Umbilical cord (tissue), 2 donors: Measurements from ENCODE around the gene SMIM23. TPM values are rescaled to one million over a fixed set of nuclear protein-coding genes. Genes with fewer than 3 reads are reported as not detected.

ENCODE experiments used
- DNase-seq: peaks from one replicate; pipeline ENCODE4 v3.0.0-alpha.2; 2015; ENCODE audit warnings: low spot score
- total RNA-seq: library from RNA; depleted of rRNA; stranded (reverse); fragments of >200 nt; gene quantifications from one replicate; pipeline ENCODE4 v1.2.3, GENCODE V29; 2014; ENCODE audit warnings: low replicate concordance; ENCODE audit not compliant: insufficient read depth

The SMIM23 gene
- total RNA-seq, 1 donor from 2014 or later = 5.5 TPM

DNA sequence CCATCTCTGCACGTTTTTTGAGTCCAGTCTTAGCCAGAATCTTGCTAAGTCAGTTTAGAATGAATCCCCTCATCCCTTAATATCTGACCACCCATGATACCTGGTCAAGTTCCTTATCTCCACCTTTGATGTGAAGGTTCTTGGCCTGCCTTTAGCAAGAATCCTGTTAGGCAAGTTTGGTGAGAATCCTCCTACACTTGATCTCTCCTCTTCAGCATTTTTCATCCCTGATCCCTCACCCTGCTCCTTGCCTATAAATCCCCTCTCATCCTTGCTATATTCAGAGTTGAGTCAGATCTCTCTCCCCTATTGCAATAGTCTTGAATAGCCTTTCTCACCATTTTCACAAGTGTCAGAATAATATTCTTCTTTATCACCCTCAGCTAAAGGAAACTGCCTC, 31.0 kb downstream of the SMIM23 start:
- no peak for DNase-seq

DNA sequence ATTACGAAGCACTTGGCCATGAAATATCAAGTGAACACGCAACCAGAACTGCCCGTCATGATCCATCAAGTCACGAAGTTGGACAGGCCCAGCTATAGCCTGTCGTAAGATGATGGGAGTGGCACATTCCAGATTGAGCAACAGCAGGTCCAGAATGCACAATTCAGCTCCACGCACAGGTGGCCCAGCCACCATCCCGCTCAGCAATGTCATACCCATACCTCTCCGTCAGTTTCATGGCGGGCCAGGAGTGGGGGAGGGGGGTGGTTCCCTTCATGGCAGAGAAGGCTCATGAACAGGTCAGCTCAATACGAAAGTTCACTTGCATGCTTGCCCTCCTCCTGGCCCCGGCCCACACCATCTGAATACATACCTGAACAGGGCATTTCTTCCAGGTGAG, 34.9 kb downstream of the SMIM23 start:
- no peak for DNase-seq

DNA sequence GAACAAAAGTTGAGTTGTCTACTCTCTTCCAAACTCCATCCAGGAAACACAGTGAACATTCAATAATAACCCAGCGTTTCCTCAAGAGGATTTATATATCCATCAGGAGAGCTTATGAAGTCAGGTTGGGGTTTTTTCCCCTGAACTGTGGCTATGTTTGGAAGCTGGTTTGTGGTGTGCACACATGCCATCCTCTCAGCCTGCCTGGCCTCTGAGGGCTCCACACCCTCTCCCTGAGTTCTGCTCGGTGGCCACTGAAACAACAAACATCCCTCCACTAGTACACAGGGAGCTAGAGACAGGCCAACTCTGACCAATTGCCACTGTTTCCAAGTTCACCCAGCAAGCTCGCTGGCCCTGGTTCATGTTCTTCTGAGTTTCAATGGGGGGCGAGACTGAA, 35.7 kb downstream of the SMIM23 start:
- no peak for DNase-seq

DNA sequence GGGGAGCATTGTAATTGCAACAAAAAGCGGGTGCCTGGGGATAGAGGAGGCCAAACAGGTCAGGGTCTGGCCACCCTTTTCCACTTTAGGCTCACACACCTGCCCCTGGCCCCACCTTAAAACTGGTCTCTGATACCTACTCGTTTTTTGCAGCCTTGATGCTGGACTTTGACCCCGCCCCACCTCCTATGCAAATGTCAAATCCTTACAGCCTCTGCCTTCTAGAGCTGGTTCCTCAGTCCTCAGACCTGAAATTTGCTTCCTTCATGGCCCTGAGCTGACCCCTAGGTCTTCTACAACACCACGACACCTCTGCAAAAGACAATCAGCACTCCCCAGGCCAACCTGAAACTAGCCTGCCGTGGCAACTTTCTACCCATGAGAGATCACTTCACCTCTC, 37.7 kb downstream of the SMIM23 start:
- no peak for DNase-seq

DNA sequence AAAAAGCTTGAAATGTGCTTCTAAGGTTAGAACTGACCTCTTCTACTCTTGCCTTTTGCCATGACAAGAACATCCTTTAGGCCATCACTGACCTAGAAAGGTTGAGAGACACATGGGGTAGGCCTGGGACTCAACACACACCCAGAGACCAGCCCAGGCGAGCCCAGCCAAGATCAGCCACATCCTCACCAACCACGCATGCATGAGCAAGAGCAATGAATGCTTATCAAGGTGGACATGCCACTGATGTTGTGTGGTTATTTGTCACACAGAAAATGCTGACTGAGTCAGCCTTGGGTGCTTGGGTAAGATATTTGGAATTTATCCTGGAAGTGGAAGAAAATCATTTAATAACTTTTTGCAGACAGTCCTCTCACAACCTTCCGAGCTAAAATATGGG, 39.4 kb downstream of the SMIM23 start:
- no peak for DNase-seq

DNA sequence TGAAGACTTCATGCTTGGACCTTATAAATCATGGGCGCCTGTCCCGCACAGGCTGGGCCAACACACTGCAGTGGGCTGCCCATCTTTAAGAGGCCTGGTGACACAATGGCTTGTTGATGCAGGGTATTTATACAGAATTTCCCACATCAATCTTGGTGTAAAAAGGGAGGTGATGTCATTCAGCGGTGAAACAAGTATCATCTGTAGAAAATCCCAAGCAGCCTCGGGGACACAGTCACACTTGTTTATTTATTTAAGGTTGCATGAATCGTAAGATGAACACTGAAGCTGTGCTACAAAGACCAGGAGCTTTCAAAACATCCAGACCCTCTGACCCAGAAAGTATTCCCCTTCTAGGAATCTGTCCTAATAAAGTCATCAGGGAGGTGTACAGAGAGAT, 40.5 kb downstream of the SMIM23 start:
- DNase-seq = no peak

DNA sequence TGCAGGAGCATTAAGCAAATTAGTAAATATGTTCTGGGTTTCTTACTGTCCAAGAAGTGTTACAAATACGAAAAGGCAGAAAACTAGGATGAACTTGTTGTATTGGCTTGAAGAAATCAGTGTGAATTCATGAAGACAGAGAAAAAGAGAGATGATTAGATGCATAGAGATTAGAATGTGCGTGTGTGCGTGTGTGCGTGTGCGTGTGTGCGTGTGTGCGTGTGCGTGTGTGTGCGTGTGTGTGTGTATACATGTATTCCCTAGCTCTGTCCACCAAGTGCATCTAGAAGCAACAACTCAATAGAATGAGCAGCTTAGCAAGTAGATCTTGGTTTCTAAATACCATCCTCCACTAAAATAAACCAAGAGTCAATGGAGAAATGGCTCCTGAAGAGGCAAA, 41.5 kb downstream of the SMIM23 start:
- no peak for DNase-seq

DNA sequence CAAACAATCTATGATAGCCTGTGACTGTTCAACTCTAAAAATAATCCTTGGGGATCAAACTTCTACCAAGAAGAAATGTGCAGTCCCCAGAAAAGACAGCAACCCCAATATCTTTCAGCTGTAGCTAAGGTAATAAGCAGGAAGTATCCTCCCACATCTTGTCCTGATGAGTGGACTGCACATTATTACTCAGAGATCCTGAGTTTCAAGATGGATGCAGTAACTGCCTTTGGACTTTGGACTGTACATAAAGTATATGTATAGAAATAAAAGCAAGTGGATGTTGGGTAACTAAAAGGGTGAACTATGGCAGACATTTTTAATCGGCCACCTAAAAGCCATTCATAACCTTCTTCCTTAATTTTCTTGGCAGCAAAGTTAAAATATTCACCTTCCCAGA, 45.1 kb downstream of the SMIM23 start:
- DNase-seq = no peak

DNA sequence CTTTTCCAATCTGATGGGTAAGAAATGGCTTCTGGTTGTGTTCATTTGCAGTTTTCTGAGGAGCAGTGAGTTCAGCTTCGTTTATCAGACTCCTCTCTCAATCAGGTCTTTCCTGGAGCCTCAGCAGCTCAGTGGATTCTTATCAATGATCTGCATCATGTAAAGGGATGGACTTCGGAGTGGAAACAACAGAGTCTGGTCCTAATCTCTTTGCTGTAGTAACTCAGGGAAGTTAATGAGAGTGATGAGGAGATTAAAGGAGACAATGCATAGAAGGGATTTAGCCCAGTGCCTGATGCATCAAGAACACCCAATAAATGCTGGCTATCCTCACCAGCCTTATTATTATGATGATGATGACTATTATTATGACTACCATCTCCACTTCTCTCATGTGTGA, 47.2 kb downstream of the SMIM23 start:
- no peak for DNase-seq

DNA sequence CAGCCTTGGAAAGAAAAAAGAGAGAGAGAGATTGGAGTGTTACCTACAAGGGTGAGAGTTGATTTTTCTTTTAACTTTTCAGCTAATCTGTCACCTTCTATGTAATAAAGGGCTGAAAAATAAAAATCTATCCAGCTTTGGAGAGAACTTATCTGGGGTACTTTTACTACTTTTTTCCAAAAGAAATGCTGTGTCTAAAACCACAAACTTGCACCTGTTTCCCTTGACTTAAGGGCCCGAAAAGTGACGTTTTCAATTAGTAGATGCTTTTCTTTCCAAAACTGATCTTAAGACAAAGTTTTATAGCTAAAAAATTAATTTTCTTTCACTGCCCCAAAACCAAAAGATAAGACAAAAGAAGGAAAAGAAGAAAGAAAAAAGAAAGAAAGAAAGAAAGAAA, 48.8 kb downstream of the SMIM23 start:
- no peak for DNase-seq

DNA sequence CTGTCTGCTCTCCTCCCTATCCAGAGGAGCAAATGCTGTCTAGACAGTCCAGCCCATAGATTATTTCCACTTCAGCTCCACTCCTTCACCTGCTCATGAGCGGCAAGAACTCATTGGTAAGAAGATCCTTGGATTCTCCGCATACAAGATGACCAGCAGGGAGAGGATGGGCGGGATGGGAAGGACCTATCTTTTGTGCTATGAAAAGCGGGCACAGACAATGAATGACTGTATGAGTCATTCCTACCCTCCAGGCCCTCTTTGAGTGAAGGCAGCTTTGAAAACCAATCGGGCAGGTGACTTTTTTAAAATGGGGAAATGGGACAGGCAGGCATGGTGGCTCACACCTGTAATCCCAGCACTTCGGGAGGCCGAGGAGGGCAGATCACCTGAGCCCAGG, 49.4 kb downstream of the SMIM23 start:
- DNase-seq = no peak

DNA sequence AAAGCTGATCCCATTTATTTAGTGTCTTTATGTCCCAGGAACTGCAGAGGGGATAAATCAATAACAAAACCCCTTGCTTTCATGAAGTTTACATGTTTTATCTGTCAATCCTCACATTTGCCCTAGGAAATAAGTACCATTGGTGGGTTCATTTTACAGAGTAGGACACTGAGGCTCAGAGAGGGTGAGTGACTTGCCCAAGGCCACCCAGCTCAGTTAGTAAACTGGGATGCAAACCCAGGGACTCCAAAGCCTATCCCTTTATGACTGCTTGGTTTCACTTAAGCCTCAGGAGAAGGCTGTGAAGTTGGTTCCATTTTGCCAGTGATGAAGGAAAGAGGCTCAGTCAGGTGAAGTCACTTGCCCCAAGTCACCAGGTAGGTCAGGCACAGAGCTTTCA, 51.9 kb downstream of the SMIM23 start:
- no peak for DNase-seq

DNA sequence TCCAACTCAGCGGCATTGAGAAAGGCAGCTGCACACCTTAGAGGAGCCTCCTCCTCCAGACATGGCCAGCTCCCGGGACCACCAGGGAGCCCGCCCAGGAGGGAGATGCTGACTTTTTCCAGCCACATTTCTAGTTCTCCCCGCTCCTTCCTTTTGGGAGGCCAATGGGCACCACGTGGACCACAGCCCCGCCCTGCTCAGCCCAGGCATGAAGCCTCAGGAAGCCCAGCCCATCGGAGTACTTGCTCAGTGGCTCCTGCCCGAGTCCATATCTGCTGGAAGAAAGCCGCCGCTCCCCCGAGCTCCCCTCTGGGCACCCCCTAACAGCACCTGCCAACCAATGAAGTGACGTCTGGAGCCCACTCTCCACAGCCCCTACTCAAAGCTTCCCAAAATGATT, 52.4 kb downstream of the SMIM23 start:
- DNase-seq = no peak

DNA sequence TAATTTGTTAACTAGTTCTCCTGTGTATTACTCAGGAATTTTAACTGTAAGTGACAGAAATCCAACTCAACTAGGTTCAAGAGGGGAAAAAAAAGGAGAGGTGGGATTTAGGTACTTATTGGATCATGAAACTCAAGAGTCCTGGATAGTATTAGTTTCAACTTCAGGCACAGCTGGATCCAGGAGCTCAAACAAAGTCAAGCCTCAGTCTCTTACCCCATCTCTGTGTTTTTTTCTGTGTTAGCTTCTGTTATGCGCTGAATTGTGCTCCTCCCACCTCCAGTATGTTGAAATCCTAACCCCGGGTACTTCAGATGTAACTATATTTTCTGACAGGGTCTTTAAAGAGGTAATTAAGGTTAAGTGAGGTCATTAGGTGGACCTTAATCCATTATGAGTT, 53.5 kb downstream of the SMIM23 start:
- no peak for DNase-seq

DNA sequence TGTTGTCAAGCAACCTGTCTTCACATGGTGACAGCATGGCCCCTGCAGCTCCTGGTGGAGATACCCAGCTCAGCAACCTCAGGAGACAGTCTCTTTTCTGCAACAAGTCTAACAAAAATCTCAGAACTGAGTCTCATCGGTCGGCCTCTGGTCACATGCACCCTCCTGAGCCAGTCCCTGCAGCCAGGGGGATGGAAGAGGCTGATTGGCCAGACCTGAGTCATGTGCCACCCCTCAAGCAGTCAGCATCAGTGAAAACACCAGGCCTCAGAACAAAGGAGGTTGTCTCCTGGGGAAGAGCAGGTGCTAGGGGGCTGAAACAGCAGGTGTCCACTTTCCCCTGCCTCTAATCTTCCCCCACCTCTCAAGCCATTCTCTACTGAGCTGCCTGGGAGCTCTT, 54.4 kb downstream of the SMIM23 start:
- DNase-seq = no peak

Other genes starting within 250 kb of the SMIM23 start
- 61.4 TPM for gene FBXW11, start 220.8 kb downstream of the SMIM23 start, total RNA-seq